ENCODE measurements around the gene ACACB.
A peak's percentile ranks its signal among the peaks of the same experiment; 100 is the strongest.
"Not testable (repeated sequence)": the region's sequence is repeated elsewhere in the genome, so short reads cannot be mapped to it uniquely, and the experiment has no call there.

The ACACB gene

GRCh38 chr12:109134186-109134917 lies 18.0 kb downstream of the ACACB start:
- no peak overlapping the region for H3K4me3 ChIP-seq
- peak overlapping the region in 3 of 21 experiments; percentile 1 to 57 (median 33) for H3K27ac ChIP-seq

GRCh38 chr12:109137055-109137454 lies 20.7 kb downstream of the ACACB start:
- Histone ChIP-seq H3K4me3 (no peak overlapping the region), H3K27ac (peak overlapping the region in 2 of 21 experiments; percentile 6 to 22)

GRCh38 chr12:109139360-109139759 lies 23.0 kb downstream of the ACACB start:
- no peak overlapping the region for H3K4me3 ChIP-seq
- H3K27ac ChIP-seq, result no peak overlapping the region

GRCh38 chr12:109139791-109140190 lies 23.4 kb downstream of the ACACB start:
- H3K27ac ChIP-seq, result no peak overlapping the region
- H3K4me3 ChIP-seq, result no peak overlapping the region

- Histone ChIP-seq H3K27ac (no peak overlapping the region), H3K4me3 (no peak overlapping the region)
Observed at GRCh38 chr12:109140560-109140959, 24.2 kb downstream of the ACACB start.

- H3K27ac ChIP-seq, result no peak overlapping the region
- H3K4me3 ChIP-seq, result no peak overlapping the region
Observed at GRCh38 chr12:109144224-109144623, 27.8 kb downstream of the ACACB start.

GRCh38 chr12:109147126-109147525 lies 30.7 kb downstream of the ACACB start:
- H3K27ac ChIP-seq, H3K4me3 ChIP-seq: not testable (repeated sequence)

GRCh38 chr12:109147954-109148353 lies 31.6 kb downstream of the ACACB start:
- peak overlapping the region in 5 of 21 experiments; percentile 5 to 50 (median 27) for H3K27ac ChIP-seq
- H3K4me3 ChIP-seq, result no peak overlapping the region

GRCh38 chr12:109150124-109150640 lies 33.8 kb downstream of the ACACB start:
- no peak overlapping the region for H3K4me3 ChIP-seq
- no peak overlapping the region for H3K27ac ChIP-seq

GRCh38 chr12:109151457-109151856 lies 35.1 kb downstream of the ACACB start:
- H3K27ac ChIP-seq, result no peak overlapping the region
- H3K4me3 ChIP-seq, result no peak overlapping the region

GRCh38 chr12:109153821-109154441 lies 37.5 kb downstream of the ACACB start:
- peak overlapping the region in 11 of 21 experiments; percentile 21 to 78 (median 62) for H3K27ac ChIP-seq
- peak overlapping the region; percentile 52 to 79 (median 68) for H3K4me3 ChIP-seq

- peak overlapping the region in 18 of 21 experiments; percentile 33 to 82 (median 69) for H3K27ac ChIP-seq
Observed at GRCh38 chr12:109154451-109155438, 38.4 kb downstream of the ACACB start.

GRCh38 chr12:109156036-109156435 lies 39.6 kb downstream of the ACACB start:
- Histone ChIP-seq H3K4me3 (no peak overlapping the region), H3K27ac (no peak overlapping the region)

More at GRCh38 chr12:109154451-109155438, 38.4 kb downstream of the ACACB start:
- H3K4me3 ChIP-seq, result peak overlapping the region; percentile 52 to 79 (median 68)

GRCh38 chr12:109156586-109156985 lies 40.2 kb downstream of the ACACB start:
- Histone ChIP-seq H3K4me3 (no peak overlapping the region), H3K27ac (no peak overlapping the region)

GRCh38 chr12:109157986-109158385 lies 41.6 kb downstream of the ACACB start:
- Histone ChIP-seq H3K4me3 (no peak overlapping the region), H3K27ac (peak overlapping the region in 12 of 21 experiments; percentile 11 to 70 (median 30))

- peak overlapping the region in 3 of 21 experiments; percentile 34 to 49 (median 34) for H3K27ac ChIP-seq
Observed at GRCh38 chr12:109160433-109160832, 44.0 kb downstream of the ACACB start.

GRCh38 chr12:109160873-109161272 lies 44.5 kb downstream of the ACACB start:
- Histone ChIP-seq H3K27ac (peak overlapping the region in 3 of 21 experiments; percentile 34 to 49 (median 34)), H3K4me3 (no peak overlapping the region)

More at GRCh38 chr12:109160433-109160832, 44.0 kb downstream of the ACACB start:
- H3K4me3 ChIP-seq, result no peak overlapping the region

GRCh38 chr12:109162551-109162950 lies 46.2 kb downstream of the ACACB start:
- Histone ChIP-seq H3K4me3 (no peak overlapping the region), H3K27ac (no peak overlapping the region)

- Histone ChIP-seq H3K27ac (peak overlapping the region in 2 of 21 experiments; percentile 29 to 63), H3K4me3 (no peak overlapping the region)
Observed at GRCh38 chr12:109163167-109163566, 46.8 kb downstream of the ACACB start.

GRCh38 chr12:109165599-109165998 lies 49.2 kb downstream of the ACACB start:
- no peak overlapping the region for H3K27ac ChIP-seq
- H3K4me3 ChIP-seq, result no peak overlapping the region
